HCT116 (cell line): ENCODE results near the gene MEPCE. TPM values are rescaled to one million over a fixed set of nuclear protein-coding genes. Genes with fewer than 3 reads are reported as not detected.

ENCODE experiments used
- ATAC-seq: fragments of 200-7000 bp; cut with Tn5 transposase; 2 replicates; pipeline ENCODE4 v1.9.1; 2020; ENCODE audit warnings: mild to moderate bottlenecking, moderate library complexity
- BruUV-seq: library from RNA; stranded (reverse); fragments of 400-500 nt; replicated peaks from 2 replicates; lab custom pipeline; 2021; lab: Mats Ljungman, UMichigan
- CTCF ChIA-PET: fragments of 300-600 bp; sonication (Branson Sonifier 250); formaldehyde crosslinking; loops from one replicate; lab custom pipeline; 2021; ENCODE audit warnings: antibody characterized with exemption; lab: Charles Lee
- POLR2A ChIA-PET: fragments of 300-600, 350-600 bp; sonication (Branson Sonifier 250); formaldehyde crosslinking; loops from one replicate; lab custom pipeline; 2021; ENCODE audit warnings: antibody characterized with exemption; lab: Charles Lee
- RAD21 ChIA-PET, 2 experiments: fragments of 300-600 bp; sonication (Branson Sonifier 250); formaldehyde crosslinking; loops; one replicate each; lab custom pipeline; 2023; ENCODE audit warnings: low total read pairs in 2 of 2; ENCODE audit not compliant: uncharacterized antibody in 2 of 2, unreplicated experiment in 2 of 2, low non-redundant PET in 1 of 2; lab: Charles Lee
- DNase-seq: peaks from one replicate; pipeline ENCODE4 v3.0.0-alpha.2; 2010; ENCODE audit warnings: low read depth, low spot score
- H2AFZ ChIP-seq: fragments of 200-600 bp; shearing (Covaris generic), sonication (generic); 2 replicates; pipeline ENCODE4 v1.6.1; 2017; ENCODE audit warnings: low read depth, mixed run types, mixed read lengths, antibody characterized with exemption, low read length; ENCODE audit not compliant: poor library complexity, severe bottlenecking
- H3K27ac ChIP-seq: 2 replicates; pipeline ENCODE4 v1.5.1; 2012; ENCODE audit warnings: low read depth, low read length
- H3K27me3 ChIP-seq: fragments of 200-600 bp; sonication (generic); 2 replicates; pipeline ENCODE4 v1.6.1; 2016; ENCODE audit warnings: mixed run types, low read length, mixed read lengths; ENCODE audit not compliant: insufficient read depth
- H3K36me3 ChIP-seq, 2 experiments: fragments of 200-500 bp in 1 of 2; fragments of 200-600 bp in 1 of 2; sonication (Bioruptor generic) in 1 of 2; sonication (generic) in 1 of 2; 2 replicates each; pipeline versions ENCODE4 v1.5.1 to v1.6.1; 2014 to 2016; ENCODE audit warnings: low read length in 2 of 2, inconsistent platforms in 1 of 2, mixed read lengths in 1 of 2, mixed run types in 1 of 2; ENCODE audit not compliant: insufficient read depth in 2 of 2, control insufficient read depth in 1 of 2
- H3K4me1 ChIP-seq, 2 experiments: fragments of 200-600 bp in 1 of 2; sonication (generic) in 1 of 2; 2 replicates each; pipeline versions ENCODE4 v1.5.1 to v1.6.1; 2012 to 2017; ENCODE audit warnings: low read length in 2 of 2, inconsistent platforms in 1 of 2, mild to moderate bottlenecking in 1 of 2, mixed read lengths in 1 of 2, mixed run types in 1 of 2, moderate library complexity in 1 of 2; ENCODE audit not compliant: insufficient read depth in 2 of 2, control insufficient read depth in 1 of 2
- H3K4me2 ChIP-seq: fragments of 200-600 bp; sonication (generic); 2 replicates; pipeline ENCODE4 v1.6.1; 2017; ENCODE audit warnings: mixed run types, low read length, mixed read lengths
- H3K4me3 ChIP-seq, 2 experiments: fragments of 200-600 bp in 1 of 2; sonication (generic) in 1 of 2; replicated peaks in 1 of 2; 2 replicates each; pipeline ENCODE4 v1.5.1; 2011 to 2016; ENCODE audit warnings: low read length in 2 of 2, control low read depth in 1 of 2, low read depth in 1 of 2, mild to moderate bottlenecking in 1 of 2, mixed read lengths in 1 of 2, mixed run types in 1 of 2
- H3K79me2 ChIP-seq: fragments of 200-600 bp; sonication (generic); 2 replicates; pipeline ENCODE4 v1.6.1; 2017; ENCODE audit warnings: mild to moderate bottlenecking, mixed run types, low read length, moderate library complexity, mixed read lengths; ENCODE audit not compliant: insufficient read depth
- H3K9ac ChIP-seq: fragments of 200-600 bp; sonication (generic); 2 replicates; pipeline ENCODE4 v1.6.1; 2016; ENCODE audit warnings: low read length, mixed read lengths
- H3K9me2 ChIP-seq: fragments of 200-600 bp; sonication (generic), shearing (Covaris generic); 2 replicates; pipeline ENCODE4 v1.6.1; 2017; ENCODE audit warnings: mixed run types, mild to moderate bottlenecking, moderate library complexity; ENCODE audit not compliant: insufficient read depth
- H3K9me3 ChIP-seq, 2 experiments: fragments of 200-500 bp in 1 of 2; fragments of 200-600 bp in 1 of 2; sonication (Bioruptor generic) in 1 of 2; sonication (generic) in 1 of 2; 2 replicates each; pipeline ENCODE4 v1.6.1; 2014 to 2017; ENCODE audit warnings: low read length in 2 of 2, mixed read lengths in 2 of 2, inconsistent platforms in 1 of 2, low read depth in 1 of 2, mild to moderate bottlenecking in 1 of 2, mixed run types in 1 of 2, moderate library complexity in 1 of 2; ENCODE audit not compliant: control insufficient read depth in 1 of 2, insufficient read depth in 1 of 2
- H4K20me1 ChIP-seq: fragments of 200-600 bp; sonication (generic), shearing (Covaris generic); 2 replicates; pipeline ENCODE4 v1.6.1; 2017; ENCODE audit warnings: mixed run types, mild to moderate bottlenecking, moderate library complexity; ENCODE audit not compliant: insufficient read depth
- ELF1 ChIP-seq: IDR thresholded peaks from 2 replicates; pipeline ENCODE4 v1.6.1; 2012; ENCODE audit warnings: low read depth, borderline replicate concordance
- POLR2AphosphoS5 ChIP-seq: IDR thresholded peaks from 2 replicates; pipeline ENCODE4 v1.6.1; 2011; ENCODE audit warnings: mild to moderate bottlenecking, low read depth, low read length, moderate library complexity
- SRF ChIP-seq: IDR thresholded peaks from 2 replicates; pipeline ENCODE4 v1.6.1; 2012; ENCODE audit warnings: low read depth
- intact Hi-C: fragments of 100-400 bp; cut with micrococcal nuclease; formaldehyde crosslinking; loops from 2 replicates; pipeline ENCODE4 v1.10.0; 2022
- total RNA-seq: library from RNA; stranded (reverse); gene quantifications from one replicate; pipeline ENCODE4 v1.2.1, GENCODE V29; 2021; ENCODE audit not compliant: unreplicated experiment
- TF ChIP-seq, protein P1 (sequence below): IDR thresholded peaks from 2 replicates; pipeline ENCODE4 v1.6.1; 2012; ENCODE audit warnings: low read depth
- TF ChIP-seq, protein P2 (sequence below), 3 experiments: fragments of 200-600 bp in 1 of 3; sonication (generic) in 1 of 3; IDR thresholded peaks in 2 of 3; conservative IDR thresholded peaks in 1 of 3; 2 replicates each; pipeline ENCODE4 v1.5.1; 2012 to 2017; ENCODE audit warnings: low read depth in 2 of 3, low read length in 2 of 3, antibody characterized with exemption in 1 of 3, borderline replicate concordance in 1 of 3, control low read depth in 1 of 3, mild to moderate bottlenecking in 1 of 3, mixed read lengths in 1 of 3, mixed run types in 1 of 3, moderate library complexity in 1 of 3; ENCODE audit not compliant: insufficient read depth in 1 of 3

MEPCE gene
- total RNA-seq, 1 experiment from 2014 or later, result 44.4 TPM

DNA sequence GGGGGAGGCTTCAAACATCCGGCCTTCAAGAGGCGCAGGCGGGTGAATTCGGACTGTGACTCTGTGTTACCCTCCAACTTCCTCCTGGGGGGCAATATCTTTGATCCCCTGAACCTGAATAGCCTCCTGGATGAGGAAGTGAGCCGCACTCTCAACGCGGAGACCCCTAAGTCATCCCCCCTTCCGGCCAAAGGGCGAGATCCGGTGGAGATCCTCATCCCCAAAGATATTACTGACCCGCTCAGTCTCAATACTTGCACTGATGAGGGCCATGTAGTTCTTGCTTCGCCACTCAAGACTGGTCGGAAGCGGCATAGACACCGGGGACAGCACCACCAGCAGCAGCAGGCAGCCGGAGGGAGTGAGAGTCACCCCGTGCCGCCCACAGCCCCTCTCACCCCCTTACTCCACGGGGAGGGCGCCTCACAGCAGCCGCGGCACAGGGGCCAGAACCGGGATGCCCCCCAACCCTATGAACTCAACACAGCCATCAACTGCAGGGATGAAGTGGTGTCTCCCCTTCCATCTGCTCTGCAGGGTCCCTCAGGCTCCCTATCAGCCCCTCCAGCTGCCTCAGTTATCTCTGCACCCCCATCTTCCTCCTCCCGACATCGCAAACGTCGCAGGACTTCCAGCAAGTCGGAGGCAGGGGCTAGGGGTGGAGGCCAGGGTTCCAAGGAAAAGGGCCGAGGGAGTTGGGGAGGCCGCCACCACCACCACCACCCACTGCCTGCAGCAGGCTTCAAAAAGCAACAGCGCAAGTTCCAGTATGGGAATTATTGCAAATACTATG lies 1.1 kb downstream of the MEPCE start:
- Histone ChIP-seq H3K27me3 (no peaks in the 10 kb centered on the region), H3K36me3 (peaks cover 5 to 38% of the 10 kb centered on the region in 2 experiments; a peak in 2 of 4 replicates), H3K4me2 (peak overlapping the region; percentile 89), H3K4me1 (peaks cover 0 to 65% of the 10 kb centered on the region in 2 experiments), H2AFZ (no peak overlapping the region), H3K79me2 (peaks cover 60% of the 10 kb centered on the region), H4K20me1 (no peaks in the 10 kb centered on the region), H3K9me2 (no peaks in the 10 kb centered on the region), H3K9ac (peak overlapping the region; percentile 89), H3K4me3 (peak overlapping the region; percentile 82 to 85), H3K27ac (peak overlapping the region; percentile 99), H3K9me3 (no peaks in the 10 kb centered on the region)
- CTCF ChIA-PET, result no interaction called here
- no peak for ATAC-seq
- TF ChIP-seq, protein P1, sequence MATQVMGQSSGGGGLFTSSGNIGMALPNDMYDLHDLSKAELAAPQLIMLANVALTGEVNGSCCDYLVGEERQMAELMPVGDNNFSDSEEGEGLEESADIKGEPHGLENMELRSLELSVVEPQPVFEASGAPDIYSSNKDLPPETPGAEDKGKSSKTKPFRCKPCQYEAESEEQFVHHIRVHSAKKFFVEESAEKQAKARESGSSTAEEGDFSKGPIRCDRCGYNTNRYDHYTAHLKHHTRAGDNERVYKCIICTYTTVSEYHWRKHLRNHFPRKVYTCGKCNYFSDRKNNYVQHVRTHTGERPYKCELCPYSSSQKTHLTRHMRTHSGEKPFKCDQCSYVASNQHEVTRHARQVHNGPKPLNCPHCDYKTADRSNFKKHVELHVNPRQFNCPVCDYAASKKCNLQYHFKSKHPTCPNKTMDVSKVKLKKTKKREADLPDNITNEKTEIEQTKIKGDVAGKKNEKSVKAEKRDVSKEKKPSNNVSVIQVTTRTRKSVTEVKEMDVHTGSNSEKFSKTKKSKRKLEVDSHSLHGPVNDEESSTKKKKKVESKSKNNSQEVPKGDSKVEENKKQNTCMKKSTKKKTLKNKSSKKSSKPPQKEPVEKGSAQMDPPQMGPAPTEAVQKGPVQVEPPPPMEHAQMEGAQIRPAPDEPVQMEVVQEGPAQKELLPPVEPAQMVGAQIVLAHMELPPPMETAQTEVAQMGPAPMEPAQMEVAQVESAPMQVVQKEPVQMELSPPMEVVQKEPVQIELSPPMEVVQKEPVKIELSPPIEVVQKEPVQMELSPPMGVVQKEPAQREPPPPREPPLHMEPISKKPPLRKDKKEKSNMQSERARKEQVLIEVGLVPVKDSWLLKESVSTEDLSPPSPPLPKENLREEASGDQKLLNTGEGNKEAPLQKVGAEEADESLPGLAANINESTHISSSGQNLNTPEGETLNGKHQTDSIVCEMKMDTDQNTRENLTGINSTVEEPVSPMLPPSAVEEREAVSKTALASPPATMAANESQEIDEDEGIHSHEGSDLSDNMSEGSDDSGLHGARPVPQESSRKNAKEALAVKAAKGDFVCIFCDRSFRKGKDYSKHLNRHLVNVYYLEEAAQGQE, result no peak
- no peak for TF ChIP-seq ELF1
- TF ChIP-seq POLR2AphosphoS5, result peak; percentile 49; the same call in 1 of the 2 replicates
- TF ChIP-seq SRF, result no peak
- TF ChIP-seq, protein P2, sequence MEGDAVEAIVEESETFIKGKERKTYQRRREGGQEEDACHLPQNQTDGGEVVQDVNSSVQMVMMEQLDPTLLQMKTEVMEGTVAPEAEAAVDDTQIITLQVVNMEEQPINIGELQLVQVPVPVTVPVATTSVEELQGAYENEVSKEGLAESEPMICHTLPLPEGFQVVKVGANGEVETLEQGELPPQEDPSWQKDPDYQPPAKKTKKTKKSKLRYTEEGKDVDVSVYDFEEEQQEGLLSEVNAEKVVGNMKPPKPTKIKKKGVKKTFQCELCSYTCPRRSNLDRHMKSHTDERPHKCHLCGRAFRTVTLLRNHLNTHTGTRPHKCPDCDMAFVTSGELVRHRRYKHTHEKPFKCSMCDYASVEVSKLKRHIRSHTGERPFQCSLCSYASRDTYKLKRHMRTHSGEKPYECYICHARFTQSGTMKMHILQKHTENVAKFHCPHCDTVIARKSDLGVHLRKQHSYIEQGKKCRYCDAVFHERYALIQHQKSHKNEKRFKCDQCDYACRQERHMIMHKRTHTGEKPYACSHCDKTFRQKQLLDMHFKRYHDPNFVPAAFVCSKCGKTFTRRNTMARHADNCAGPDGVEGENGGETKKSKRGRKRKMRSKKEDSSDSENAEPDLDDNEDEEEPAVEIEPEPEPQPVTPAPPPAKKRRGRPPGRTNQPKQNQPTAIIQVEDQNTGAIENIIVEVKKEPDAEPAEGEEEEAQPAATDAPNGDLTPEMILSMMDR (IDR thresholded peaks at IDR 0.05 in 2 of 3, conservative IDR thresholded peaks at IDR 0.05 in 1 of 3; ENCODE audit: borderline replicate concordance in 1 of 3, insufficient read depth in 1 of 3, low read depth in 2 of 3, low read length in 2 of 3), result no peak
- RAD21 ChIA-PET, result interaction anchor here in 1 of 2 experiments (0.6 kb wide), 1 partner anchor 207 kb away, joined by 4 read pairs; no protein-coding TSS in a partner anchor
- TSS peak; percentile 8 for BruUV-seq
- DNase-seq, result no peak
- intact Hi-C loops, result no loop called here
- POLR2A ChIA-PET, result interaction anchor here (2.1 kb wide), 1 partner anchor 8 kb away, joined by 7 read pairs; no protein-coding TSS in a partner anchor
